Spleen (tissue), 13 donors: Measurements from ENCODE around the gene SHANK2. TPM values are rescaled to one million over a fixed set of nuclear protein-coding genes. Genes with fewer than 3 reads are reported as not detected.

Experiments used
- DNase-seq: peaks from one replicate; pipeline ENCODE4 v3.0.0-alpha.2; 2020
- H3K27ac ChIP-seq, 8 donors: fragments of 200-600 bp; sonication (generic) in 7 of 8; 1 replicate in 4 of 8; 2 replicates in 4 of 8; pipeline versions ENCODE4 v1.5.0 to v1.8.0; 2016 to 2021; ENCODE audit warnings: inconsistent platforms in 4 of 8, mild to moderate bottlenecking in 4 of 8, moderate library complexity in 1 of 8
- H3K27me3 ChIP-seq, 7 donors: fragments of 200-600 bp; sonication (generic) in 6 of 7; replicated peaks in 1 of 7; 1 replicate in 4 of 7; 2 replicates in 3 of 7; pipeline versions ENCODE4 v1.5.0 to v1.8.0; 2016 to 2021; ENCODE audit warnings: inconsistent platforms in 3 of 7, mild to moderate bottlenecking in 1 of 7
- H3K36me3 ChIP-seq, 6 donors: fragments of 200-600 bp; sonication (generic) in 5 of 6; 1 replicate in 4 of 6; 2 replicates in 2 of 6; pipeline versions ENCODE4 v1.5.0 to v1.8.0; 2016 to 2021; ENCODE audit warnings: inconsistent platforms in 2 of 6
- H3K4me1 ChIP-seq, 6 donors: fragments of 200-600 bp; sonication (generic) in 5 of 6; 1 replicate in 3 of 6; 2 replicates in 3 of 6; pipeline versions ENCODE4 v1.5.0 to v1.8.0; 2016 to 2021; ENCODE audit warnings: inconsistent platforms in 3 of 6
- H3K4me3 ChIP-seq, 8 donors: fragments of 200-600 bp; sonication (generic) in 7 of 8; 1 replicate in 4 of 8; 2 replicates in 4 of 8; pipeline versions ENCODE4 v1.5.0 to v1.8.0; 2016 to 2021; ENCODE audit warnings: inconsistent platforms in 4 of 8, mild to moderate bottlenecking in 4 of 8, moderate library complexity in 2 of 8
- H3K9me3 ChIP-seq, 8 donors: fragments of 200-600 bp; sonication (generic) in 7 of 8; 1 replicate in 4 of 8; 2 replicates in 4 of 8; pipeline versions ENCODE4 v1.5.0 to v1.8.0; 2016 to 2021; ENCODE audit warnings: inconsistent platforms in 4 of 8
- CTCF ChIP-seq, 11 experiments: fragments of 200-600 bp in 7 of 11; fragments of 450-650 bp in 4 of 11; sonication (generic) in 4 of 11; IDR thresholded peaks in 8 of 11; conservative IDR thresholded peaks in 3 of 11; 1 replicate in 7 of 11; 2 replicates in 4 of 11; pipeline versions ENCODE4 v1.4.0 to v1.8.0; 2016 to 2021; ENCODE audit warnings: antibody characterized with exemption in 11 of 11, inconsistent platforms in 4 of 11, mild to moderate bottlenecking in 1 of 11
- POLR2A ChIP-seq, 3 donors: fragments of 450-650 bp; IDR thresholded peaks; one replicate each; pipeline ENCODE4 v1.5.1; 2017; ENCODE audit warnings: antibody characterized with exemption in 3 of 3, mild to moderate bottlenecking in 1 of 3
- POLR2AphosphoS5 ChIP-seq, 3 donors: sonication (generic); formaldehyde crosslinking; IDR thresholded peaks; one replicate each; pipeline ENCODE4 v1.5.1; 2017; ENCODE audit warnings: antibody characterized with exemption in 3 of 3
- WGBS, 5 donors: extraction: QIAGEN DNeasy Blood & Tissue Kit in 3 of 5; methylation state at CpG; one replicate each; pipeline versions ENCODE4 v1.1.5 to v1.1.7; 2013 to 2018; 5-methylcytosine and 5-hydroxymethylcytosine counted together
- intact Hi-C: fragments of 100-400 bp; cut with DNase I; formaldehyde crosslinking; loops from one replicate; pipeline ENCODE4 v1.15.0; 2023; ENCODE audit warnings: low total_unique reads
- long read RNA-seq, 2 donors: transcript quantifications; one replicate each; lab custom pipeline, GENCODE V29; 2026
- polyA plus RNA-seq, 3 donors: library from polyadenylated mRNA; stranded (reverse); fragments of 200-250 nt; gene quantifications; one replicate each; pipeline ENCODE4 v1.2.1, GENCODE V29; 2013
- total RNA-seq, 7 donors: library from RNA; depleted of rRNA in 3 of 7; stranded (reverse); fragments of >200 nt in 3 of 7; fragmentation: NEBNext Ultra II Directional in 4 of 7; extraction: Animal tissue kit (Norgen Biotek cat#: 25700) in 4 of 7; gene quantifications; one replicate each; pipeline versions ENCODE4 v1.1.0 to v1.2.1, GENCODE V29; 2016 to 2021
- donor health status: healthy with polysubstance abuse.
- donor health status: DM: no; HTN: no; CAD: no; lungs with moderate emphysema.
- donor health status: DM: no; HTN: no; CAD: no.
- donor health status: Bipolar disorder and iron deficiency.
- donor health status: healthy.
- donor health status: DM: no; HTN: no; CAD: no.
- donor health status: DM: yes; HTN: yes; CAD: no.

The SHANK2 gene
- total RNA-seq, result 10 to 100 TPM in 5 of 7 donors, 1 to 10 TPM in 2; 5.7 to 23.8 (median 12.1) TPM
- 1 to 10 TPM in 1 of 3 donors, under 1 TPM in 2; 0.30 to 1.4 (median 0.61) TPM for polyA plus RNA-seq
- long read RNA-seq, donor 1, full-length matches to known transcripts, result 1 of 1 reads
- long read RNA-seq, donor 1, partial matches to known transcripts, result 0 of 1 reads
- long read RNA-seq, donor 1, other reads (novel, unspliced or antisense), result 0 of 1 reads
- long read RNA-seq, donor 2, full-length matches to known transcripts, result 2 of 2 reads
- long read RNA-seq, donor 2, partial matches to known transcripts, result 0 of 2 reads
- long read RNA-seq, donor 2, other reads (novel, unspliced or antisense), result 0 of 2 reads

GRCh38 chr11:71252269-71252769, at the start of gene SHANK2:
SHANK2 (minus strand) TSS chr11:71252577; CDS start chr11:71147326, 105,251 bp downstream.
- intact Hi-C loops, result no loop called here
- no peak for DNase-seq
- Histone ChIP-seq H3K36me3 (no peaks in the 10 kb centered on the region), H3K27ac (no peak within 1 kb of the TSS), H3K4me1 (peaks cover 3 to 38% (median 29%) of the 10 kb centered on the region in 6 donors), H3K9me3 (peaks cover 0 to 4% (median under 1%) of the 10 kb centered on the region in 8 donors), H3K27me3 (peaks cover 0 to 93% (median 61%) of the 10 kb centered on the region in 7 donors), H3K4me3 (peak within 1 kb of the TSS; percentile 7 to 68 (median 34))
- whole genome bisulfite sequencing, 5 donors, result 0 to 5% (median 2%) methylated on average over 4 to 70 of the region's 70 CpGs
- TF ChIP-seq POLR2A (IDR thresholded peaks at IDR 0.05), result no peak
- TF ChIP-seq POLR2AphosphoS5 (IDR thresholded peaks at IDR 0.05), result no peak
- no peak for TF ChIP-seq CTCF (IDR thresholded peaks at IDR 0.05 in 8 of 11, conservative IDR thresholded peaks at IDR 0.05 in 3 of 11)

- Histone ChIP-seq H3K4me1 (no peaks in the 10 kb centered on the region), H3K4me3 (no peak overlapping the region), H3K36me3 (no peaks in the 10 kb centered on the region), H3K9me3 (no peaks in the 10 kb centered on the region), H3K27ac (no peak overlapping the region), H3K27me3 (peaks cover 0 to 59% (median 0%) of the 10 kb centered on the region in 7 donors)
- peak; percentile 33 for DNase-seq
- intact Hi-C loops, result no loop called here
- TF ChIP-seq POLR2AphosphoS5 (IDR thresholded peaks at IDR 0.05) (no peak), CTCF (IDR thresholded peaks at IDR 0.05 in 8 of 11, conservative IDR thresholded peaks at IDR 0.05 in 3 of 11) (no peak), POLR2A (IDR thresholded peaks at IDR 0.05) (no peak)
- WGBS, 5 donors, result 47 to 58% (median 52%) methylated on average over 15 to 17 of the region's 17 CpGs
Observed at GRCh38 chr11:71301858-71302533, 49.6 kb upstream of the SHANK2 start.

DNA sequence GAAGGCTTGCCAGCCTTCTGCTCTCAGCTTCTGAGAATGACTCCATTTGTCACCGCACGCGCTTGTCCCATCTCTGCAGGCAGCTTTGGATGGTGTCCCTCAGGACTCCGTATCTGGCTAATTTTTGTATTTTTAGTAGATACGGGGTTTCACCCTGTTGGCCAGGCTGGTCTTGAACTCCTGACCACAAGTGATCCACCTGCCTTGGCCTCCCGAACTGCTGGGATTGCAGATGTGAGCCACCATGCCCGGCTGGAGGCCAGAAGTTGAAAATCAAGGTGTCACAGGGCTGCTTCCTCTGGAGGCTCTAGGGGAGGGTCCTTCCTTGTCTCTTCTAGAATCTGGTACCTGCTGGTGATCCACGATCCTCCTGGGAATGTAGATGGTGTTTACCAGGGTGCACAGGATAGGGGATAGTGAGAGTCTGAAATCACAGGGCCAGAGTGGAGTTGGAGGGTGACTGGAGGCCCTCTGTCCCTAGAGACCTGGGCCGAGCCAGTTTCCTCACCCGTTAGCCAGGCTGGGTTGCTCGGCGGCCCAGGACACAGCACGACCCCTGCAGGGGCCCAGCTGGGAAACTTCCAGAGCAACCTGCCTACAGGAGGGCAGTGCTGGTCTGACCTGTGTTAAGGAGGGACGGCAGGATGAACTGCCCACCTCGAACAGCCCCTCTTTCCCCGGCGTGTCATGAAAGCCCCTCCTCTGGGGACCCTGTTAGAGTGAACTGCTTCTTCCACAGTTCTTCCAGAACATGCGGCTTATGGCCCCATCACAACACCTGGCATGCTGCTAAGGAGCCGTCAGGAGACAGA, 48.9 kb upstream of the SHANK2 start:
- no peaks in the 10 kb centered on the region for H3K4me1 ChIP-seq
- TF ChIP-seq CTCF (IDR thresholded peaks at IDR 0.05 in 8 of 11, conservative IDR thresholded peaks at IDR 0.05 in 3 of 11) (no peak), POLR2A (IDR thresholded peaks at IDR 0.05) (no peak), POLR2AphosphoS5 (IDR thresholded peaks at IDR 0.05) (no peak)
- intact Hi-C loops, result no loop called here
- no peaks in the 10 kb centered on the region for H3K9me3 ChIP-seq
- H3K4me3 ChIP-seq, result no peak overlapping the region
- H3K36me3 ChIP-seq, result no peaks in the 10 kb centered on the region
- H3K27ac ChIP-seq, result no peak overlapping the region
- peaks cover 0 to 63% (median 0%) of the 10 kb centered on the region in 7 donors for H3K27me3 ChIP-seq
- WGBS, 5 donors, result 74 to 86% (median 78%) methylated on average over 19 of the region's 19 CpGs
- DNase-seq, result peak; percentile 64
